ENCODE results near the gene CLEC16A. TPM values are rescaled to one million over a fixed set of nuclear protein-coding genes. Genes with fewer than 3 reads are reported as not detected.

CLEC16A gene
- total RNA-seq, 3 donors from 2014 or later = 20.0 to 35.3 (median 33.1) TPM

- peak overlapping the region; percentile 64 to 77 for H3K27ac ChIP-seq
- H3K4me3 ChIP-seq = no peak overlapping the region
- no peaks in the 10 kb centered on the region for H3K9me3 ChIP-seq
- no peaks in the 10 kb centered on the region for H3K36me3 ChIP-seq
- TF ChIP-seq POLR2A (IDR thresholded peaks at IDR 0.05) (no peak), POLR2AphosphoS5 (IDR thresholded peaks at IDR 0.05) (no peak), CTCF (IDR thresholded peaks at IDR 0.05) (no peak)
- intact Hi-C loops (cut with DNase I; ENCODE audit: low total_unique reads) = no loop called here
- H3K27me3 ChIP-seq = no peaks in the 10 kb centered on the region
- DNase-seq (ENCODE audit: low spot score in 2 of 2) = no peak
- peaks cover 5 to 9% of the 10 kb centered on the region in 2 donors for H3K4me1 ChIP-seq
Measured at GRCh38 chr16:11128211-11129141, 184.1 kb downstream of the CLEC16A start.

DNA sequence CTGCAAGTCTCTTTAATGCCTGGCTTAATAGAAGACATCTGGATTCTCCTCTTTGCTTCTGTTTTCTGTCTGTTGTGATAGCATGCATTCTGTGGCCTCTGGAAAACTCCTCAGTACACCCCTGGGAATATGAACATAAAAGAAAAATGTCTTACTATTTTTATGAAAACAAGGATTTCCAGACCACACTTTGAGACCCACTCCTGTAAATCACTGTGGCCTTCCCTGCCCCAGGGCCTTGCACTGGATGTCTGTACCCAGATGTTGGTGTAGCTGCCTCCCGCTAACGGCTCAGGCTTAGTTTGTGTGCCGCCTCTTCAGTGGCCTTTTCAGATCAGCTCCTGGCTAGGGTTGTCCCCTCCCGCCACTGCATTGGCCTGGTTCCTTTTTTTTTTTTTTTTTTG lies 185.0 kb downstream of the CLEC16A start:
- no peak overlapping the region for H3K27ac ChIP-seq
- no peak for DNase-seq (ENCODE audit: low spot score in 2 of 2)
- no peaks in the 10 kb centered on the region for H3K9me3 ChIP-seq
- H3K36me3 ChIP-seq = no peaks in the 10 kb centered on the region
- H3K27me3 ChIP-seq = no peaks in the 10 kb centered on the region
- TF ChIP-seq POLR2A (IDR thresholded peaks at IDR 0.05) = no peak
- TF ChIP-seq CTCF (IDR thresholded peaks at IDR 0.05) = no peak
- no peak for TF ChIP-seq POLR2AphosphoS5 (IDR thresholded peaks at IDR 0.05)
- intact Hi-C loops (cut with DNase I; ENCODE audit: low total_unique reads) = no loop called here
- H3K4me1 ChIP-seq = peaks cover 5 to 9% of the 10 kb centered on the region in 2 donors
- H3K4me3 ChIP-seq = no peak overlapping the region

DNA sequence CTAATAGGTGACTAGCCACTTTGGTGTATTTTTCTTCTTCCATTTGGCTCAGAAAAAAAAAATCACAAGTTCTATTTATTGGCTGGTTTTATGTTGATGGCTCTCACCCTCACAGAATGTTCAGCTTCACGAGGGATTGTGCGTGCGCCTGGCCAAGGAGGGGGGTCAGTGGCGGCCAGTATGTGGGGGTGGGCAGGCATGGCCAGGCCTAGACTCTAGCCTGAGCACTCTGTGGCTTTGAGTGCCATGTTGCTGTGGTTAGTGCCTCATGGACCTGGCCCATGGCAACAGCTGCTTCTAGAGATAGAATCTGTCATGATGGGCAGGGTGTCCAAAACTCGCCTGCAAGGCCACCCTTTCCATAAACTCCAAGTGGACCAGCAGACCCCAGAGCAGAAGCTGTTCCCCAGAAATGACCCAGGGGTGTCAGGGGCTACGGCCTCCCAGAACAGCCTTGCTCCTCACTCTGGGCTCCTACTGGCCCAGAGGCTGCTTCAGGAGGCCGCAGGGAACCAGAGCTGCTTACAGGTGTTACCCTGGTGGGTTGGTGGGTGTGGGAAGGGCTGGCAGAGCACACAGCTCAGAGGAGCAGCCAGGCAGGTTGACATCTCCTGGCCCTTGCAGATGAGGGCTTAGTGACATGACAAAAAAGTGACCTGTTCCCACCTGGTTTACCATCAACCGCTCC lies 186.8 kb downstream of the CLEC16A start:
- TF ChIP-seq CTCF (IDR thresholded peaks at IDR 0.05) = no peak
- no peak for TF ChIP-seq POLR2AphosphoS5 (IDR thresholded peaks at IDR 0.05)
- no peak for TF ChIP-seq POLR2A (IDR thresholded peaks at IDR 0.05)
- no peaks in the 10 kb centered on the region for H3K36me3 ChIP-seq
- H3K27ac ChIP-seq = no peak overlapping the region
- H3K9me3 ChIP-seq = no peaks in the 10 kb centered on the region
- no peak for DNase-seq (ENCODE audit: low spot score in 2 of 2)
- intact Hi-C loops (cut with DNase I; ENCODE audit: low total_unique reads) = no loop called here
- H3K27me3 ChIP-seq = no peaks in the 10 kb centered on the region
- H3K4me1 ChIP-seq = peaks cover 5 to 24% of the 10 kb centered on the region in 2 donors
- no peak overlapping the region for H3K4me3 ChIP-seq

- Histone ChIP-seq H3K4me1 (peaks cover 5 to 30% of the 10 kb centered on the region in 2 donors), H3K9me3 (no peaks in the 10 kb centered on the region), H3K4me3 (no peak overlapping the region), H3K27me3 (no peaks in the 10 kb centered on the region), H3K27ac (no peak overlapping the region), H3K36me3 (no peaks in the 10 kb centered on the region)
- TF ChIP-seq POLR2A (IDR thresholded peaks at IDR 0.05) (no peak), POLR2AphosphoS5 (IDR thresholded peaks at IDR 0.05) (no peak), CTCF (IDR thresholded peaks at IDR 0.05) (no peak)
- DNase-seq (ENCODE audit: low spot score in 2 of 2) = no peak
- intact Hi-C loops (cut with DNase I; ENCODE audit: low total_unique reads) = no loop called here
Measured at GRCh38 chr16:11131706-11132105, 187.3 kb downstream of the CLEC16A start.

All from breast epithelium (tissue), 4 donors.